AG04449 (cell line): Measurements from ENCODE around the gene AJAP1.

Source experiments
- CTCF ChIA-PET: fragments of 350-600 bp; formaldehyde crosslinking; extraction: SDS; loops from one replicate; lab custom pipeline; 2021; ENCODE audit warnings: antibody characterized with exemption; lab: Yijun Ruan, JAX
- POLR2A ChIA-PET: fragments of 400-600, 350-600 bp; formaldehyde crosslinking; extraction: SDS; loops from one replicate; lab custom pipeline; 2020; ENCODE audit warnings: antibody characterized with exemption, inconsistent platforms; lab: Yijun Ruan, JAX
- DNase-seq: peaks from one replicate; pipeline ENCODE4 v3.0.0-alpha.2; 2010; ENCODE audit warnings: low read depth, low spot score
- H3K4me3 ChIP-seq: 2 replicates; pipeline ENCODE4 v1.5.1; 2011; ENCODE audit warnings: low read depth, mild to moderate bottlenecking, control low read depth, low read length
- CTCF ChIP-seq: IDR thresholded peaks from one replicate; pipeline ENCODE4 v1.5.1; 2011; ENCODE audit warnings: mild to moderate bottlenecking, moderate library complexity, low read length, control low read depth, inconsistent platforms; ENCODE audit not compliant: insufficient read depth; ENCODE audit errors: missing control alignments

The AJAP1 gene

GRCh38 chr1:4702932-4703331 is 48.5 kb downstream of the AJAP1 start:
- no peak overlapping the region for H3K4me3 ChIP-seq
- ChIA-PET CTCF (no interaction called here), POLR2A (no interaction called here)
- peak; percentile 9 for DNase-seq
- no peak for TF ChIP-seq CTCF

- no peak for TF ChIP-seq CTCF
- POLR2A ChIA-PET, result no interaction called here
- DNase-seq, result no peak
- H3K4me3 ChIP-seq, result no peak overlapping the region
- CTCF ChIA-PET, result no interaction called here
Measured at GRCh38 chr1:4703646-4704045, 49.2 kb downstream of the AJAP1 start.

- no peak for TF ChIP-seq CTCF
- CTCF ChIA-PET, result no interaction called here
- no peak overlapping the region for H3K4me3 ChIP-seq
- no peak for DNase-seq
- POLR2A ChIA-PET, result no interaction called here
Measured at GRCh38 chr1:4708840-4709507, 54.6 kb downstream of the AJAP1 start.

GRCh38 chr1:4709641-4710040 is 55.2 kb downstream of the AJAP1 start:
- ChIA-PET POLR2A (no interaction called here), CTCF (no interaction called here)
- no peak for DNase-seq
- TF ChIP-seq CTCF, result no peak
- H3K4me3 ChIP-seq, result no peak overlapping the region

GRCh38 chr1:4710592-4711415 is 56.4 kb downstream of the AJAP1 start:
- no peak for TF ChIP-seq CTCF
- CTCF ChIA-PET, result no interaction called here
- POLR2A ChIA-PET, result no interaction called here

More at GRCh38 chr1:4710592-4711415, 56.4 kb downstream of the AJAP1 start:
- no peak overlapping the region for H3K4me3 ChIP-seq
- DNase-seq, result no peak
